ENCODE data around the gene DYDC1. TPM values are rescaled to one million over a fixed set of nuclear protein-coding genes. Genes with fewer than 3 reads are reported as not detected.
A peak's percentile ranks its signal among the peaks of the same experiment; 100 is the strongest.

DYDC1 gene
- total and polyA plus RNA-seq, 2 of the 13 experiments (the other 11 are each of a cell fraction or from before 2014, with no cell fraction given): not detected

DNA sequence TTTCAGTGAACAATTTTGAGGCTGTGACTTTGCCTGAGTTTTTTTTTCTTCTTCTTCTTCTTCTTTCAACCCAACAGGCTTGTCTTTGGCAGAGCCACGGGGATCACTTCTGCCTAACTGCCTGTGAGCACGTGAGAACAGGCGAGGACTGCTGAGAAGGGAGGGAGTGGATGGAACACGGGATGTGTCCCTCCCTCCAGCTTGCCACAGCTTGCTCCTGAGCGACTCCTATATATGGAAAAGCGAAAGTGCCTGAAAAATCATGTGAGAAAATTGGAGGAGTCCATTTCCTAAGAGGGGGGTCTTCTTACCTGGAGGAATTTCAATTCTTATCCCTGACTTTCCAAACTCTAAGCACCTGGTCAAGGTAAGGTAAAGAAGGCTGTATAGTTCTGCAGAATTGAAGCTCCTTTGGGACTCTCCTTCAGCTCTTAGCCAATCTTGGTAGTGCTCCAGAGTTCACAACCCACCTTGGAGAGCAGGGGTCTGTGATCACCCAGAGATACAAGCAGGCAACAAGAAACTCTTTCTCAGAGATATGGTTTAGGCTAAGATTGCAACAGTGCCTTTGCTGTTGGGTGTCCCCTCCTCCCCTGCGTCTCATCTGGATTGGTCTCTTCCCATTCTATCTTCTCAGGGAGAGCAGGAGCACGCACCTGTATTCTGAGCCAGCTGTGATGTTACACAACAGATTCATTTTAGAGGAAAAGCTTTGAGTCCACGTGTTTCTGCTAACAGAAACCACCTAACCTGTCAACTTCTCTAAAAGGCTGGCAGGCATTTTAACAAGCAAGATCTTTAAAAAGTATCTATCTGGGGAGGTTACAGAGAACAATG lies 66.9 kb downstream of the DYDC1 start, which contains the start of gene MAT1A (continued):
- TF ChIP-seq SP2 (CRISPR knock-in tag; IDR thresholded peaks at IDR 0.05): no peak
- TF ChIP-seq, protein P1, sequence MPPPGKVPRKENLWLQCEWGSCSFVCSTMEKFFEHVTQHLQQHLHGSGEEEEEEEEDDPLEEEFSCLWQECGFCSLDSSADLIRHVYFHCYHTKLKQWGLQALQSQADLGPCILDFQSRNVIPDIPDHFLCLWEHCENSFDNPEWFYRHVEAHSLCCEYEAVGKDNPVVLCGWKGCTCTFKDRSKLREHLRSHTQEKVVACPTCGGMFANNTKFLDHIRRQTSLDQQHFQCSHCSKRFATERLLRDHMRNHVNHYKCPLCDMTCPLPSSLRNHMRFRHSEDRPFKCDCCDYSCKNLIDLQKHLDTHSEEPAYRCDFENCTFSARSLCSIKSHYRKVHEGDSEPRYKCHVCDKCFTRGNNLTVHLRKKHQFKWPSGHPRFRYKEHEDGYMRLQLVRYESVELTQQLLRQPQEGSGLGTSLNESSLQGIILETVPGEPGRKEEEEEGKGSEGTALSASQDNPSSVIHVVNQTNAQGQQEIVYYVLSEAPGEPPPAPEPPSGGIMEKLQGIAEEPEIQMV (CRISPR knock-in tag; IDR thresholded peaks at IDR 0.05; ENCODE audit: low read depth): no peak
- TF ChIP-seq TEAD3 (CRISPR knock-in tag; optimal IDR thresholded peaks at IDR 0.05; ENCODE audit: borderline replicate concordance): peak; percentile 30
- TF ChIP-seq NFRKB (IDR thresholded peaks at IDR 0.05): no peak
- no peak for TF ChIP-seq ZNF20 (CRISPR knock-in tag; IDR thresholded peaks at IDR 0.05)
- no peak for TF ChIP-seq MAF1 (CRISPR knock-in tag; IDR thresholded peaks at IDR 0.05; ENCODE audit: borderline replicate concordance)
- TF ChIP-seq ZNF501 (CRISPR knock-in tag; IDR thresholded peaks at IDR 0.05): peak; percentile 80
- no peak for TF ChIP-seq ZMYM2 (CRISPR knock-in tag; IDR thresholded peaks at IDR 0.05)
- no peak for TF ChIP-seq NFYC (CRISPR knock-in tag; IDR thresholded peaks at IDR 0.05)
- TF ChIP-seq SATB2 (CRISPR knock-in tag; IDR thresholded peaks at IDR 0.05): no peak
- TF ChIP-seq CHD2 (IDR thresholded peaks at IDR 0.05; ENCODE audit: low read depth, low read length): no peak
- peak in 1 of 2 experiments; percentile 39; a peak in 1 of 4 replicates for TF ChIP-seq KLF16 (CRISPR knock-in tag; IDR thresholded peaks at IDR 0.05)
- TF ChIP-seq HMGA1 (CRISPR knock-in tag; conservative IDR thresholded peaks at IDR 0.05): no peak
- TF ChIP-seq ATF7 (IDR thresholded peaks at IDR 0.05): peak; percentile 20; the same call in 1 of the 2 replicates
- TF ChIP-seq ATF7 (CRISPR knock-in tag; IDR thresholded peaks at IDR 0.05): 0 out of 2 replicates have a peak, but pooled peaks have one; percentile 42
- TF ChIP-seq, protein P2, sequence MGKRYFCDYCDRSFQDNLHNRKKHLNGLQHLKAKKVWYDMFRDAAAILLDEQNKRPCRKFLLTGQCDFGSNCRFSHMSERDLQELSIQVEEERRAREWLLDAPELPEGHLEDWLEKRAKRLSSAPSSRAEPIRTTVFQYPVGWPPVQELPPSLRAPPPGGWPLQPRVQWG (CRISPR knock-in tag; IDR thresholded peaks at IDR 0.05; ENCODE audit: borderline replicate concordance, low read depth): no peak
- TF ChIP-seq ZNF772 (CRISPR knock-in tag; IDR thresholded peaks at IDR 0.05): 0 out of 2 replicates have a peak, but pooled peaks have one; percentile 24
- no peak for TF ChIP-seq ZNF282 (IDR thresholded peaks at IDR 0.05; ENCODE audit: partially characterized antibody)
- TF ChIP-seq, protein P3, sequence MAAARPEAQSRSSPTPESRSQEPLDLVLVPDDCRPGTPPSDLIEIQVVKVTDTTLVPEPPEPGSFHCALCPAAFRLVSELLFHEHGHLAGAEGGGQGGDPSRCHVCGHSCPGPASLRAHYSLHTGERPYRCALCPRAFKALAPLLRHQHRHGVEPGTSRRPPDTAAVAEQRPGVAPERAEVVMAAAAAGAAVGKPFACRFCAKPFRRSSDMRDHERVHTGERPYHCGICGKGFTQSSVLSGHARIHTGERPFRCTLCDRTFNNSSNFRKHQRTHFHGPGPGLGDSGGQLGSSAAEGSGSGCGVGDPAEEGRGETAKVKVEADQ (CRISPR knock-in tag; IDR thresholded peaks at IDR 0.05; ENCODE audit: borderline replicate concordance): no peak
- TF ChIP-seq ZNF333 (CRISPR knock-in tag; IDR thresholded peaks at IDR 0.05; ENCODE audit: borderline replicate concordance): peak; percentile 92; the same call in 1 of the 2 replicates
- TF ChIP-seq, protein P4, sequence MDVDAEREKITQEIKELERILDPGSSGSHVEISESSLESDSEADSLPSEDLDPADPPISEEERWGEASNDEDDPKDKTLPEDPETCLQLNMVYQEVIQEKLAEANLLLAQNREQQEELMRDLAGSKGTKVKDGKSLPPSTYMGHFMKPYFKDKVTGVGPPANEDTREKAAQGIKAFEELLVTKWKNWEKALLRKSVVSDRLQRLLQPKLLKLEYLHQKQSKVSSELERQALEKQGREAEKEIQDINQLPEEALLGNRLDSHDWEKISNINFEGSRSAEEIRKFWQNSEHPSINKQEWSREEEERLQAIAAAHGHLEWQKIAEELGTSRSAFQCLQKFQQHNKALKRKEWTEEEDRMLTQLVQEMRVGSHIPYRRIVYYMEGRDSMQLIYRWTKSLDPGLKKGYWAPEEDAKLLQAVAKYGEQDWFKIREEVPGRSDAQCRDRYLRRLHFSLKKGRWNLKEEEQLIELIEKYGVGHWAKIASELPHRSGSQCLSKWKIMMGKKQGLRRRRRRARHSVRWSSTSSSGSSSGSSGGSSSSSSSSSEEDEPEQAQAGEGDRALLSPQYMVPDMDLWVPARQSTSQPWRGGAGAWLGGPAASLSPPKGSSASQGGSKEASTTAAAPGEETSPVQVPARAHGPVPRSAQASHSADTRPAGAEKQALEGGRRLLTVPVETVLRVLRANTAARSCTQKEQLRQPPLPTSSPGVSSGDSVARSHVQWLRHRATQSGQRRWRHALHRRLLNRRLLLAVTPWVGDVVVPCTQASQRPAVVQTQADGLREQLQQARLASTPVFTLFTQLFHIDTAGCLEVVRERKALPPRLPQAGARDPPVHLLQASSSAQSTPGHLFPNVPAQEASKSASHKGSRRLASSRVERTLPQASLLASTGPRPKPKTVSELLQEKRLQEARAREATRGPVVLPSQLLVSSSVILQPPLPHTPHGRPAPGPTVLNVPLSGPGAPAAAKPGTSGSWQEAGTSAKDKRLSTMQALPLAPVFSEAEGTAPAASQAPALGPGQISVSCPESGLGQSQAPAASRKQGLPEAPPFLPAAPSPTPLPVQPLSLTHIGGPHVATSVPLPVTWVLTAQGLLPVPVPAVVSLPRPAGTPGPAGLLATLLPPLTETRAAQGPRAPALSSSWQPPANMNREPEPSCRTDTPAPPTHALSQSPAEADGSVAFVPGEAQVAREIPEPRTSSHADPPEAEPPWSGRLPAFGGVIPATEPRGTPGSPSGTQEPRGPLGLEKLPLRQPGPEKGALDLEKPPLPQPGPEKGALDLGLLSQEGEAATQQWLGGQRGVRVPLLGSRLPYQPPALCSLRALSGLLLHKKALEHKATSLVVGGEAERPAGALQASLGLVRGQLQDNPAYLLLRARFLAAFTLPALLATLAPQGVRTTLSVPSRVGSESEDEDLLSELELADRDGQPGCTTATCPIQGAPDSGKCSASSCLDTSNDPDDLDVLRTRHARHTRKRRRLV (CRISPR knock-in tag; IDR thresholded peaks at IDR 0.05): no peak
- no peak for TF ChIP-seq ZNF326 (CRISPR knock-in tag; IDR thresholded peaks at IDR 0.05; ENCODE audit: borderline replicate concordance)

All from HepG2 (cell line).